Spleen (tissue), 11 donors: ENCODE measurements around the gene ELF2. TPM values are rescaled to one million over a fixed set of nuclear protein-coding genes. Genes with fewer than 3 reads are reported as not detected.
A peak's percentile ranks its signal among the peaks of the same experiment; 100 is the strongest.
"Not testable (repeated sequence)": the region's sequence is repeated elsewhere in the genome, so short reads cannot be mapped to it uniquely, and the experiment has no call there.

Experiments
- DNase-seq: peaks from one replicate; pipeline ENCODE4 v3.0.0-alpha.2; 2020
- H3K27ac ChIP-seq, 8 donors: fragments of 200-600 bp; sonication (generic) in 7 of 8; 1 replicate in 4 of 8; 2 replicates in 4 of 8; pipeline versions ENCODE4 v1.5.0 to v1.8.0; 2016 to 2021; ENCODE audit warnings: inconsistent platforms in 4 of 8, mild to moderate bottlenecking in 4 of 8, moderate library complexity in 1 of 8
- H3K27me3 ChIP-seq, 7 donors: fragments of 200-600 bp; sonication (generic) in 6 of 7; replicated peaks in 1 of 7; 1 replicate in 4 of 7; 2 replicates in 3 of 7; pipeline versions ENCODE4 v1.5.0 to v1.8.0; 2016 to 2021; ENCODE audit warnings: inconsistent platforms in 3 of 7, mild to moderate bottlenecking in 1 of 7
- H3K36me3 ChIP-seq, 6 donors: fragments of 200-600 bp; sonication (generic) in 5 of 6; 1 replicate in 4 of 6; 2 replicates in 2 of 6; pipeline versions ENCODE4 v1.5.0 to v1.8.0; 2016 to 2021; ENCODE audit warnings: inconsistent platforms in 2 of 6
- H3K4me1 ChIP-seq, 6 donors: fragments of 200-600 bp; sonication (generic) in 5 of 6; 1 replicate in 3 of 6; 2 replicates in 3 of 6; pipeline versions ENCODE4 v1.5.0 to v1.8.0; 2016 to 2021; ENCODE audit warnings: inconsistent platforms in 3 of 6
- H3K4me3 ChIP-seq, 8 donors: fragments of 200-600 bp; sonication (generic) in 7 of 8; 1 replicate in 4 of 8; 2 replicates in 4 of 8; pipeline versions ENCODE4 v1.5.0 to v1.8.0; 2016 to 2021; ENCODE audit warnings: inconsistent platforms in 4 of 8, mild to moderate bottlenecking in 4 of 8, moderate library complexity in 2 of 8
- H3K9me3 ChIP-seq, 8 donors: fragments of 200-600 bp; sonication (generic) in 7 of 8; 1 replicate in 4 of 8; 2 replicates in 4 of 8; pipeline versions ENCODE4 v1.5.0 to v1.8.0; 2016 to 2021; ENCODE audit warnings: inconsistent platforms in 4 of 8
- CTCF ChIP-seq, 11 experiments: fragments of 200-600 bp in 7 of 11; fragments of 450-650 bp in 4 of 11; sonication (generic) in 4 of 11; IDR thresholded peaks in 8 of 11; conservative IDR thresholded peaks in 3 of 11; 1 replicate in 7 of 11; 2 replicates in 4 of 11; pipeline versions ENCODE4 v1.4.0 to v1.8.0; 2016 to 2021; ENCODE audit warnings: antibody characterized with exemption in 11 of 11, inconsistent platforms in 4 of 11, mild to moderate bottlenecking in 1 of 11
- POLR2A ChIP-seq, 3 donors: fragments of 450-650 bp; IDR thresholded peaks; one replicate each; pipeline ENCODE4 v1.5.1; 2017; ENCODE audit warnings: antibody characterized with exemption in 3 of 3, mild to moderate bottlenecking in 1 of 3
- POLR2AphosphoS5 ChIP-seq, 3 donors: sonication (generic); formaldehyde crosslinking; IDR thresholded peaks; one replicate each; pipeline ENCODE4 v1.5.1; 2017; ENCODE audit warnings: antibody characterized with exemption in 3 of 3
- WGBS, 5 donors: extraction: QIAGEN DNeasy Blood & Tissue Kit in 3 of 5; methylation state at CpG; one replicate each; pipeline versions ENCODE4 v1.1.5 to v1.1.7; 2013 to 2018; 5-methylcytosine and 5-hydroxymethylcytosine counted together
- intact Hi-C: fragments of 100-400 bp; cut with DNase I; formaldehyde crosslinking; loops from one replicate; pipeline ENCODE4 v1.15.0; 2023; ENCODE audit warnings: low total_unique reads
- polyA plus RNA-seq, 3 donors: library from polyadenylated mRNA; stranded (reverse); fragments of 200-250 nt; gene quantifications; one replicate each; pipeline ENCODE4 v1.2.1, GENCODE V29; 2013
- total RNA-seq, 7 donors: library from RNA; depleted of rRNA in 3 of 7; stranded (reverse); fragments of >200 nt in 3 of 7; fragmentation: NEBNext Ultra II Directional in 4 of 7; extraction: Animal tissue kit (Norgen Biotek cat#: 25700) in 4 of 7; gene quantifications; one replicate each; pipeline versions ENCODE4 v1.1.0 to v1.2.1, GENCODE V29; 2016 to 2021
- donor health status: healthy with polysubstance abuse.
- donor health status: DM: no; HTN: no; CAD: no; lungs with moderate emphysema.
- donor health status: DM: no; HTN: no; CAD: no.
- donor health status: Bipolar disorder and iron deficiency.
- donor health status: healthy.
- donor health status: DM: no; HTN: no; CAD: no.
- donor health status: DM: yes; HTN: yes; CAD: no.

The ELF2 gene
- total and polyA plus RNA-seq, 10 donors, result 13.0 to 85.8 (median 62.2) TPM

GRCh38 chr4:139207247-139207646, 30.2 kb upstream of the ELF2 start:
- peak in 1 of 3 donors; percentile 43 for TF ChIP-seq POLR2AphosphoS5 (IDR thresholded peaks at IDR 0.05)
- TF ChIP-seq CTCF (IDR thresholded peaks at IDR 0.05 in 8 of 11, conservative IDR thresholded peaks at IDR 0.05 in 3 of 11), result no peak
- Histone ChIP-seq H3K4me1 (peaks cover 0 to 44% (median 18%) of the 10 kb centered on the region in 6 donors), H3K36me3 (no peaks in the 10 kb centered on the region), H3K9me3 (no peaks in the 10 kb centered on the region), H3K27ac (peak overlapping the region in 7 of 8 donors; percentile 63 to 87 (median 84)), H3K4me3 (no peak overlapping the region), H3K27me3 (no peaks in the 10 kb centered on the region)
- DNase-seq, result no peak
- intact Hi-C loops, result no loop called here
- WGBS, 5 donors, result 52 to 65% (median 53%) methylated on average over 3 of the region's 3 CpGs

GRCh38 chr4:139202991-139203390, 26.0 kb upstream of the ELF2 start:
- TF ChIP-seq CTCF (IDR thresholded peaks at IDR 0.05 in 8 of 11, conservative IDR thresholded peaks at IDR 0.05 in 3 of 11), result no peak
- TF ChIP-seq POLR2A (IDR thresholded peaks at IDR 0.05), result no peak
- TF ChIP-seq POLR2AphosphoS5 (IDR thresholded peaks at IDR 0.05), result no peak
- Histone ChIP-seq H3K4me3 (no peak overlapping the region), H3K9me3 (no peaks in the 10 kb centered on the region), H3K27ac (no peak overlapping the region), H3K4me1 (peaks cover 0 to 21% (median 6%) of the 10 kb centered on the region in 6 donors), H3K27me3 (no peaks in the 10 kb centered on the region), H3K36me3 (no peaks in the 10 kb centered on the region)
- intact Hi-C loops, result no loop called here
- no peak for DNase-seq
- 88 to 97% (median 94%) methylated on average over 2 of the region's 2 CpGs for WGBS, 5 donors

- Histone ChIP-seq H3K36me3 (no peaks in the 10 kb centered on the region), H3K4me3 (no peak overlapping the region), H3K9me3 (no peaks in the 10 kb centered on the region), H3K4me1 (no peaks in the 10 kb centered on the region), H3K27ac (no peak overlapping the region), H3K27me3 (no peaks in the 10 kb centered on the region)
- DNase-seq, result no peak
- TF ChIP-seq CTCF (IDR thresholded peaks at IDR 0.05 in 8 of 11, conservative IDR thresholded peaks at IDR 0.05 in 3 of 11), result no peak
- TF ChIP-seq POLR2A (IDR thresholded peaks at IDR 0.05), result no peak
- TF ChIP-seq POLR2AphosphoS5 (IDR thresholded peaks at IDR 0.05), result no peak
- WGBS, 5 donors, result 73 to 97% (median 86%) methylated on average over 4 of the region's 4 CpGs
- intact Hi-C loops, result no loop called here
Measured at GRCh38 chr4:139200506-139200905, 23.5 kb upstream of the ELF2 start.

GRCh38 chr4:139200102-139200501, 23.1 kb upstream of the ELF2 start:
- intact Hi-C loops, result no loop called here
- no peak overlapping the region for H3K27ac ChIP-seq
- no peak for TF ChIP-seq POLR2A (IDR thresholded peaks at IDR 0.05)
- TF ChIP-seq POLR2AphosphoS5 (IDR thresholded peaks at IDR 0.05), result no peak
- TF ChIP-seq CTCF (IDR thresholded peaks at IDR 0.05 in 8 of 11, conservative IDR thresholded peaks at IDR 0.05 in 3 of 11), result no peak
- no peak overlapping the region for H3K4me3 ChIP-seq
- H3K36me3 ChIP-seq, result no peaks in the 10 kb centered on the region
- DNase-seq, result no peak
- 74 to 85% (median 82%) methylated on average over 4 of the region's 4 CpGs for WGBS, 5 donors
- no peaks in the 10 kb centered on the region for H3K4me1 ChIP-seq
- no peaks in the 10 kb centered on the region for H3K27me3 ChIP-seq
- no peaks in the 10 kb centered on the region for H3K9me3 ChIP-seq

GRCh38 chr4:139197214-139197613, 20.2 kb upstream of the ELF2 start:
- H3K36me3 ChIP-seq, intact Hi-C loops, H3K4me3 ChIP-seq, H3K4me1 ChIP-seq, H3K9me3 ChIP-seq, DNase-seq, H3K27me3 ChIP-seq, H3K27ac ChIP-seq: not testable (repeated sequence)
- WGBS, 5 donors, result 87 to 92% (median 90%) methylated on average over 4 of the region's 4 CpGs
